HG02852 (cell line): Measurements from ENCODE around the gene RO60.

ENCODE experiments used
- ATAC-seq: cut with Tn5 transposase; IDR thresholded peaks from one replicate; pipeline ENCODE4 v1.9.1; 2021; ENCODE audit warnings: mild to moderate bottlenecking, moderate library complexity; ENCODE audit not compliant: unreplicated experiment

RO60 gene

DNA sequence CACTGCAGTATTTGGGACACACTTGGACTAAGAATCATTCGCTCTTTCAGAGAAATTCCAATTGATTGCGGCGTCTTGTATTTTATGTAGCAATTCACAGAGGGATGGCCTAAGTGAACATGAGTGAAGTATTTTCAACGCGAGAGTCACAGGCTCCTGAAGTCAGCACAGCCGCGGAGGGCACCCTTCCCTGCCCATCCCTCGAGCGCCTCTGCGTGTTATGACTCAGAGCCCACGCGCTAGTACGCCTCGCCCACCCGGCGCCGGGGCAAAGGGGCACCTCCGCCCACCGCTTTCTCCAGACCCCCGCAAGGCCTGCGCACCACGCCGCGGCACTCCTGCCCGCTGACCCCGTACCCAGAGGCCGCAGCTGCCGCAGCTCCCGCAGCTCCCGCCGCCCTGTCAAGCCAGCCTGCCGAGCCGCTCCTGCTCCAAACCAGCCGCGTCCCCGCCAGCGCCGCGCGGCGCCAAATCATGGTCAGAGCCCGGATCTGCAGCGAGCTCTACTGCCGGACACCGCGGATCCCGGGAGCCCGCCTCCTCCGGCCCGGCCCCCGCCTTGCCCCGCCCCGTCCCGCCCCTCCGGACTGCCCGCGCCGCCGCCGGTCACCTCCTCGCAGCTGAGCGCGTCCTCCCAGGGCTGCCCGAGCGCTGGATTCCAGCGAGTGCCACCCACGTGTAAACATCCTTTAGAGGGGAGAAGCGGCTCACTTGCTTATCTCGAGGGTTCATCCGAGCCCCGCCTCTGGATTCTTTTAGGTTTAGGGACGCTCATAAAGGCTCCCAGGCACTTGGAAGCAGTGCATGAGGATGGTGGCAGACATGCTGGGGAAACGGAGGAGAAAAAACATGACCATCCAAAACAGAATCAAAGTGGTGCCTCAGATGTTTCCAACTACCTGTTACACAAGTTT lies 45.8 kb downstream of the RO60 start, which contains the start of gene GLRX2:
Gene GLRX2 (minus strand): TSS at position 508 of the 914 bp plus-strand sequence. CDS start 32 bp downstream, at position 476.
- ATAC-seq = peak; percentile 92

DNA sequence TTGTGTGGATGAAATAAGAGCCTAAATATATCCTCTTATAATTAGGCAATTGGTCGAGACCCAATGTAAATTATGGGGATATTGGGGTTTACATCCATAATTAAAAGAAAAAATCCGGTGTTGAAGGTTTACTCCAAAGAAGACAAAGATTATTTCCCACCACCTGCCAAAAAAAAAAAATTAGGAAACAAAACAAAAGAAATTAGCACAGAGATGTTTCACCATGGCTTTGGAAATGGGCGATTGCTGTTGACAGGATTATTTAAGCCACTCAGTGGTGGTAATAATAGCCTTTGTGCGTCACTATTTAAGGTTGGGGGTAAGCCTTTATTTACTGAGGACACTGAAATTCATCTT lies 46.4 kb downstream of the RO60 start:
- no peak for ATAC-seq

DNA sequence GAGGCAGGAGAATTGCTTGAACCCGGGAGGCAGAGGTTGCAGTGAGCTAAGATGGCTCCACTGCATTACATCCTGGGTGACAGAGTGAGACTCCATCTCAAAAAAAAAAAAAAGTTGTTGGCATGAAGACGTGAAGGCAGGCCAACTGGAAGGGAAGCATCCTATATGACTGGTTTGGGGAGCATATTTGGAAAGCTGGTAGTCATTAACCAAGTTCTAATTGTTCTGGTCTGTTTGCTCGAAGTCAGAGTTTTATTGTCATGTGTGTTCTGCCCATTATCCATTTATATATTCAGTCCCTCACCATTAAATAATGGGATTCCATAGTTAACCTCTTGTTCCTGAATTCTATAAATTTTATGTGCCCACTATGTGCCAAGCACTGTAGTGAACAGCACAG lies 49.1 kb downstream of the RO60 start:
- ATAC-seq = no peak
